GM10248 (cell line): Measurements from ENCODE around the gene CHST8.

Experiments used
- CTCF ChIA-PET: fragments of 300-600 bp; sonication (Branson Sonifier 250); formaldehyde crosslinking; extraction: SDS; loops from one replicate; lab custom pipeline; 2021; ENCODE audit warnings: antibody characterized with exemption; lab: Yijun Ruan, JAX
- POLR2A ChIA-PET: fragments of 350-650 bp; sonication (Branson Sonifier 250); formaldehyde crosslinking; extraction: SDS; loops from one replicate; lab custom pipeline; 2020; ENCODE audit warnings: antibody characterized with exemption; lab: Yijun Ruan, JAX
- DNase-seq: peaks from one replicate; pipeline ENCODE4 v3.0.0; 2012; ENCODE audit errors: extremely low spot score
- CTCF ChIP-seq: IDR thresholded peaks from 2 replicates; pipeline ENCODE4 v1.5.1; 2012; ENCODE audit warnings: mild to moderate bottlenecking, low read depth; ENCODE audit errors: extremely low read depth, missing control alignments, control extremely low read depth

CHST8 gene

GRCh38 chr19:33750587-33751435, 129.1 kb downstream of the CHST8 start:
- CTCF ChIA-PET = interaction anchor here (1.1 kb wide), 1 partner anchor 21 kb away, joined by 4 read pairs; no protein-coding TSS in a partner anchor
- POLR2A ChIA-PET = no interaction called here
- no peak for DNase-seq
- no peak for TF ChIP-seq CTCF

- no peak for TF ChIP-seq CTCF
- DNase-seq = no peak
- POLR2A ChIA-PET = no interaction called here
- CTCF ChIA-PET = interaction anchor here (1.1 kb wide), 1 partner anchor 20 kb away, joined by 4 read pairs; no protein-coding TSS in a partner anchor
Measured at GRCh38 chr19:33751436-33751770, 129.7 kb downstream of the CHST8 start.

- CTCF ChIA-PET = interaction anchor here (1.1 kb wide), 1 partner anchor 19 kb away, joined by 4 read pairs; no protein-coding TSS in a partner anchor
- POLR2A ChIA-PET = no interaction called here
- no peak for TF ChIP-seq CTCF
- DNase-seq = no peak
Measured at GRCh38 chr19:33752018-33752800, 130.5 kb downstream of the CHST8 start.

GRCh38 chr19:33752945-33753344, 131.2 kb downstream of the CHST8 start:
- CTCF ChIA-PET = no interaction called here
- no peak for TF ChIP-seq CTCF
- POLR2A ChIA-PET = no interaction called here
- DNase-seq = no peak

GRCh38 chr19:33754361-33754760, 132.6 kb downstream of the CHST8 start:
- ChIA-PET POLR2A (interaction anchor here (0.6 kb wide), 1 partner anchor 1493 kb away, joined by 3 read pairs; no protein-coding TSS in a partner anchor), CTCF (no interaction called here)
- DNase-seq = no peak
- TF ChIP-seq CTCF = no peak
